CD4-positive, alpha-beta T cell treated with Interleukin-1 beta for 1 hour (primary cell): ENCODE measurements around the gene SERINC5.
"Not testable (repeated sequence)": the region's sequence is repeated elsewhere in the genome, so short reads cannot be mapped to it uniquely, and the experiment has no call there.

Experiments used
- DNase-seq, 2 donors: peaks; one replicate each; pipeline ENCODE4 v3.0.0-alpha.2; 2020 to 2022

Gene SERINC5

GRCh38 chr5:80193401-80193800 lies 62.4 kb downstream of the SERINC5 start:
- DNase-seq: no peak

GRCh38 chr5:80192507-80193241 lies 63.2 kb downstream of the SERINC5 start:
- DNase-seq: no peak

GRCh38 chr5:80191991-80192398 lies 63.9 kb downstream of the SERINC5 start:
- DNase-seq: peak; percentile 51 to 54

GRCh38 chr5:80191397-80191796 lies 64.5 kb downstream of the SERINC5 start:
- DNase-seq: no peak

GRCh38 chr5:80190960-80191359 lies 64.9 kb downstream of the SERINC5 start:
- DNase-seq: no peak

- no peak for DNase-seq
Measured at GRCh38 chr5:80189701-80190100, 66.1 kb downstream of the SERINC5 start.

- DNase-seq: no peak
Measured at GRCh38 chr5:80189201-80189600, 66.6 kb downstream of the SERINC5 start.

- DNase-seq: no peak
Measured at GRCh38 chr5:80187421-80188090, 68.3 kb downstream of the SERINC5 start.

- not testable (repeated sequence) for DNase-seq
Measured at GRCh38 chr5:80185535-80185934, 70.3 kb downstream of the SERINC5 start.

- DNase-seq: no peak
Measured at GRCh38 chr5:80185095-80185494, 70.8 kb downstream of the SERINC5 start.

GRCh38 chr5:80184235-80185023 lies 71.4 kb downstream of the SERINC5 start:
- no peak for DNase-seq

- peak in 1 of 2 donors; percentile 12 for DNase-seq
Measured at GRCh38 chr5:80183728-80184234, 72.1 kb downstream of the SERINC5 start.

- no peak for DNase-seq
Measured at GRCh38 chr5:80182809-80183580, 72.9 kb downstream of the SERINC5 start.

GRCh38 chr5:80181618-80182211 lies 74.1 kb downstream of the SERINC5 start:
- DNase-seq: peak; percentile 49 to 74

- no peak for DNase-seq
Measured at GRCh38 chr5:80177236-80177635, 78.6 kb downstream of the SERINC5 start.

- no peak for DNase-seq
Measured at GRCh38 chr5:80175337-80175736, 80.5 kb downstream of the SERINC5 start.

GRCh38 chr5:80174790-80175189 lies 81.1 kb downstream of the SERINC5 start:
- DNase-seq: no peak

GRCh38 chr5:80172067-80172695 lies 83.7 kb downstream of the SERINC5 start:
- no peak for DNase-seq

GRCh38 chr5:80170117-80170535 lies 85.7 kb downstream of the SERINC5 start:
- DNase-seq: no peak

- no peak for DNase-seq
Measured at GRCh38 chr5:80168388-80169028, 87.3 kb downstream of the SERINC5 start.

GRCh38 chr5:80165452-80165851 lies 90.4 kb downstream of the SERINC5 start:
- no peak for DNase-seq
